H4 (cell line): ENCODE results near the gene FNDC3B. TPM values are rescaled to one million over a fixed set of nuclear protein-coding genes. Genes with fewer than 3 reads are reported as not detected.
A peak's percentile ranks its signal among the peaks of the same experiment; 100 is the strongest.

Source experiments
- DNase-seq: peaks from one replicate; pipeline ENCODE4 v3.0.0-alpha.2; 2015; ENCODE audit warnings: low spot score
- total RNA-seq: library from RNA; depleted of rRNA; stranded (reverse); fragments of >200 nt; shearing (Covaris generic); gene quantifications from 2 replicates; pipeline ENCODE4 v1.2.3, GENCODE V29; 2014

The FNDC3B gene
- total RNA-seq, 1 experiment from 2014 or later = 65.8 TPM

DNA sequence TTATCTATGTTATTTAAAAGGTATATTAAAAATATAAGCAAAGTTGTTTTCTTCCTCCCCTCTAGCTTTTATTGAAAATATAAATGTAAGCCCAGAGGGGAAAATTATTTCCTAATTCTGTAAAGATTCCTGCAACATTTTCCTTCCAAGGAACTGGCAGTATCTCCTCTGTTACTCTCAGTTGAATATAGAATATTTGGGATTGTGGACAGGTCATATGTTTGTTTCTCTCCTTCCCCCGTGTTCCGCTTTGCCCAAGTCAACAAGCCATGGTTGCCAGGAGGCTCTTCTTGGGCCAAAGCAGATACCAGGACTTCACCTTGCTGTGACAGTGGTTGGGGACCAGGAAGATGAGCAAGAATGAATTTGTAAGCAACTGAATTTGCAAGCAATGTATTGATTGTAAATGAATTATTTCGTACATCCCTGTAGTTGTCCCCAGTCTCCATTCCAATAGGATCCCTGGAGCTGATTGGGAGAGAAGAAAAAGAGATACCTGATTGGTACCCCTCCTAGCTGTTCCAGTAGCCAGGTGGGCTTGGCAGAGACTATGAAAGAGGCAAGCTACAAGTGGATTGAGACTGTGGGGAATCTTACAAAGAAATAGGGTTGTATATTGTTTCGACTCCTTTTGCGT is 130.8 kb downstream of the FNDC3B start:
- DNase-seq = no peak

DNA sequence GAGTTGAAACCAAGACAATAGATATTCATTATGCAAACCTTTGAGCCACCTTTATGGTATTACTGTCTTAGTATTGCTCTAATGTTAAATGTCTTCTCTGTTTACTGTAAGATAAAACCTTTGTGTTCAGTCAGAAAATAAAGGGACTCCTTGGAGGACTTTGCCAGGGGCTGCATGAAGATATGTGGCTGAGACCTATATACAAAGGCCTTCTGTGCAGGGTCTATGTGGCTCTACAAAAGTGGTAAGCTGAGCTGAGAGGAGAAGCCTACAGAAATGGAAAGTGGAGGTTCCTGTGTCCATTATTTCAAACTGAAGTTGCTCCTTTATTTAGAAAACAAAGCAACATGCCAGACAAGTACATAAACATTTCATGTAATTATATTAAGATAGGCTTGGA is 131.5 kb downstream of the FNDC3B start:
- no peak for DNase-seq

DNA sequence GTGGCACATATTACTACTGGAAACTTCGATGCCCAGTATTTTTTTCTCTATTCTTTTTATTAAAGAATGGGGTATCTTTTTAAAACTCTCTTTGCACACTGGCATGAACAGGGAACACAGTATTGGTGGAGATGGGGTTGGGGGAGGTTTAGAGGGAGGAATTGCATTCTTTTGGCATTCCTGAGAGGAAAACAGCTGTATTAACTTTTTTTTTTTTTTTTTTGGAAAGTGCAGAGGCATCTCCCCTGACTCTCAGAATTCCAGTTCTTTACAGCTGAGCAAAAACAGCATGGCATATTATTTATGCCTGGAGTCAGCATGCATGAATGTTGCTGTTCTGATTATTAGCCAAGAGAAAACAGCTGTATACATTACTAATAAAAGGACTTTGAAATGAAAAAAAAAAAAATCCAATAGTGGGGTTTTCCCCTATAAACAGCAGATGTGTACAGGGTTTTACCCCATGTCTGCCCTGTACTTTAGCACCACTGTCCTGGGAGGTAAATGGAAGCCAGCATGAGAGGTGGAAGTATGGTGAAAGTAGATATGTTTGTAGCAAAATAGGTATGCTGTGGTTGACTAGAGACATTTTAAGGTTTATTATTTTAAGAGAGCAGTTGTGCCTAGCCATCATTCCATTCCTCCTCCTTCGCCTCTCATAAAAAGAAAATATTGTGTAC is 132.2 kb downstream of the FNDC3B start:
- DNase-seq = no peak

DNA sequence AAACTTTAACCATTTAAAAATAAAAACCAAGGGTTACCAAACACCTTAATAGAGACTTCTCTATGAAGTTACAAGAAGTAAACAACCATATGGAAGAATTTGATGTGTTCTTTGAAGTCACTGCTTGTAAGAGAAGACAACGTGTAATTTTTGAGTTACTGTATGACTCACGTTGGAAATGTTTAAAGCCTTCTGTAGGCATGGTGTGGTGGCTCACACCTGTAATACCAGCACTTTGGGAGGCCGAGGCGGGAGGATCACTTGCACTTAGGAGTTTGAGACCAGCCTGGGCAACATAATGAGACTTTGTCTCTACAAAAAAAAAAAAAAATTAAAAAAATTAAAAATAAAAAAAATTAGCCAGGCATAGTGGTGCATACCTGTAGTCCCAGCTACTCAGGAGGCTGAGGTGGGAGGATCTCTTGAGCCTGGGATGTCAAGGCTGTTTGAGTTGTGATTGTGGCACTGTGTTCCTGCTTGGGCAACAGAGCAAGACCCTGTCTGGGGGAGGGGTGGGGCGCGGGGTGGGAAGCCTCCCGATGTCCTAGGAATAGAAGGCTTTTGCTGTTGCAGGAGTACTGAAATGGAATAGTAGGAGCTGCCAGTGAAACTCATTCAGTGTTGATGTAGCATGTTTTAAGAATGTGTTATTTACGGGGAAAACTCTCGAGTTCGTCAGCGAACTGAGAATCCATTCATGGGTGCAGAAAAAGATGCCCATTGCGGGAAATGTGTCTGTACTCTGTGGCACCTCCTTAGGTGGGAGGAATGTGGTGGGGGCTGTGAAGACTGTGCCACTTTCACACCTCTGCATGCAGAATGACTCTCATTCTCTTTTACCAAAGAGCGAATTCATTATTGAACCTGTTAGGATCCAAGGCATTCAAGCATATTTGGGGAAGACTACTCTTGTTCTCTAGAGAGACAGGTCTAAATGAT is 134.2 kb downstream of the FNDC3B start:
- no peak for DNase-seq

DNA sequence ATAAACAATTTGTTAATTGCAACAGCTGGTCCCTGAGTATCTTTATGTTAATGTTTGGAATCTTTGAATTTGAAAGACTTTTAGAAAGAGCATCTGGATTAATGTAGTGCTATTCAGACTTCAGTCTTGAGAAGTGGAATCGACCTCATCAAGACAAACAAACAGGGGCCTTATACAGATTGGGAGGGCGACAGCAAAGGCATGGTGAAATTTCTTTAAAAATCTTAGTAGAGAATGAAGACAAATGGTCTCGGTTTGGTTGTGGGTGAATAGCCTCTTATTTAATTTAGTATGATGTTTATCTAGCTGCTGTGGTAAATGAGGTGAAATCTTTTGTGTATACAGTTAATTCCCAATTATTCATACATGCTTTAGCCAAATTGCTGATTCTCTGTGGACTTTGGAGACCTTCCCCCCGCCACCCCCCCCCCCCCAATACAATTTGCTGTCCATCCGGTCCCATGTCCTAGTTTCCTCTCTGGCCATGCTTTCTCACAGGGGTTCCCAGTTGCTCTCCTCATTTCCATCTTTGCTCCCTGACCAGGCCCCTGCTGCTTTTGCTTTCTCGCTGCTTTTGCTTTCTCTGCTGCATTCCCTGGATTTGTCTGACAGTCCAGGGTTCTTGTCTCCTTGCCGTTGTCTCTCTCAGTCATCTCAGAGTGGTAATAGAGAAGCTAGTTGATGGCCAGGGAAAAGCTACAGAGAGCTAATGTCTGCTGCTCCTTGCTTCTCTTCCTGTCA is 135.3 kb downstream of the FNDC3B start:
- DNase-seq = peak; percentile 52

DNA sequence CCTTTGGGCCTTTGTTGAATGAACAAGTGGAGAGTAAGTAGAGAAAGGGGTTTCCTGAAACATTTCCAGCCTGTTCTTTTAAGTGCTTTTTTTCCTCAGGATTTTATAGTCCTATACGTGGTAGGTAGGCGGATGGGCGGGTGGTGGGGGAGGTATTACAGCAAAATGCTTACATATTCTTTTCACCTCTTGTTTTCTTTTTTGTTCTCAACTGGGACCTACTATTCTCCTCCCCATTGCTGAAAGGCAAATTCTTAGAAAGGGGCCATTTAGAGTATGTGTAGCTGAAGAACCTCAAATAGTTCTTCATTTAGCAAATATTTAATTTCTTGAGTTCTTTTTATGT is 135.8 kb downstream of the FNDC3B start:
- no peak for DNase-seq

DNA sequence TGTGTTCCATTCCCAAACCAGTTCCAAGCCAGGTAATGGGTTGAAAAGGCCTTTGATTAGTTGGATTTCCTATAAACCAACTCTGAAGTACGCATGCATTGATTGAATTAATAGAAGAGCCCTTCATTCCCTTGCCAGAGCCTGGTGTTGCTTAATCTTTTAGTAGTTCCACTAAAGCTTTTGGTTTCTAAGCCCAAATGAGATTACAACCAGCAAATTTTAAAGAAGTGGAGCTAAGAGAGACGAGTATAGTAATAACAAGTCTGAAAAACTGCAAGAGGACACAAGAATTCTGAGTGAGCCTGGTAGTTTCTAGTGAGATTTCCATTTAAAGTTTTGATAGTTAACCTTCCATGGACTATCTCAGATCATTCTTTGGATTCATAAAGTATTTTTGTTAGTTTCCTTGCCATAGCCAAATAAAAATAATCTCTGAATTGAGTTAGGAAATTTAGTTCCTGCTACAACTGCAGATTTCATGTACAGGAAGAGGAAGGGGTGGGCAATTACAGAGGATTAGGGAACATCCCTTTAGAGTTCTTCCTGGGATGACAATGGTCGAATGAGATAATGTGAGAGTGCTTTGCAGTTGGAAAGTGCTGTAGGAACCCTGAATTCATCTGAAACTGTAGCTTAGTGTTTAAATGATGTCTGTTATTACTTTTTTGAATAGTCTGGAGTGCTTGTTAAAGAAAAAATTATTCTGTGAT is 136.8 kb downstream of the FNDC3B start:
- DNase-seq = no peak

DNA sequence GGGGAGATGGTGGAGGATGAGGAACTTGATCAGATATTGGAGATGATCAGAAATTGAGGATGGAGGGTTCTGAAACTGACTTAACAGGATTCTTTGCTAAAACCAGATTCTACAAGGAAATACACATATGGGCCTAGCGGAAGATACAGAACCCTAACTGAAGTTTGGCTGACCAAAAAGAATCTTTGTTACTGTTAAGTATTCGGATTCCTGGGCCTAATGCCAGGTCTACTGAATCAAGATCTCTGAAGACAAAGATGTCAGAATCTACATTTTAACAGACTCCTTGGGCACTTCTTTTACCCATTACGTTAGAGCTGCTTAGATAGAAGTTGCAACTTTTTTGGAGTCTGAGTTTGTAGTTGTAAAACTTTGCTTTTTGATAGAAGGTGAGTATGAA is 137.7 kb downstream of the FNDC3B start:
- DNase-seq = no peak

DNA sequence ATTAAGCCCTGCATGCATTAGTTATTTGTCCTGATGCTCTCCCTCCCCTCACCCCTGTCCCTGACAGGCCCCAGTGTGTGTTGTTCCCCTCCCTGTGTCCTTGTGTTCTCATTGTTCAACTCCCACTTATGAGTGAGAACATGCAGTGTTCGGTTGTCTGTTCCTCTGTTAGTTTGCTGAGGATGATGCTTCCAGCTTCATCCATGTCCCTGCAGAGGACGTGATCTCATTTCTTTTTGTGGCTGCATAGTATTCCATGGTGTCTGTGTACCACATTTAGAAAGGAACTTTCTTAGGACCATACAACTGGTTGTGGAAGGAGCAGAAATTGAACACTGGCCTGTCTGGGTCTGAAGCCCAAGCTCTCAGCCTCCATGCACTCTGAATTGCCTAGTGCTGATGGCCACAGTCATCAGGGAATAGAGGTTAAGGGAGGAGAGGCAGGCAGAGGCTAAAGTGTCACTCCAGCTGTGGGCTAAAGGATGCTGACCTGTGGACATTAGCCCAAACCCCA is 138.5 kb downstream of the FNDC3B start:
- no peak for DNase-seq

DNA sequence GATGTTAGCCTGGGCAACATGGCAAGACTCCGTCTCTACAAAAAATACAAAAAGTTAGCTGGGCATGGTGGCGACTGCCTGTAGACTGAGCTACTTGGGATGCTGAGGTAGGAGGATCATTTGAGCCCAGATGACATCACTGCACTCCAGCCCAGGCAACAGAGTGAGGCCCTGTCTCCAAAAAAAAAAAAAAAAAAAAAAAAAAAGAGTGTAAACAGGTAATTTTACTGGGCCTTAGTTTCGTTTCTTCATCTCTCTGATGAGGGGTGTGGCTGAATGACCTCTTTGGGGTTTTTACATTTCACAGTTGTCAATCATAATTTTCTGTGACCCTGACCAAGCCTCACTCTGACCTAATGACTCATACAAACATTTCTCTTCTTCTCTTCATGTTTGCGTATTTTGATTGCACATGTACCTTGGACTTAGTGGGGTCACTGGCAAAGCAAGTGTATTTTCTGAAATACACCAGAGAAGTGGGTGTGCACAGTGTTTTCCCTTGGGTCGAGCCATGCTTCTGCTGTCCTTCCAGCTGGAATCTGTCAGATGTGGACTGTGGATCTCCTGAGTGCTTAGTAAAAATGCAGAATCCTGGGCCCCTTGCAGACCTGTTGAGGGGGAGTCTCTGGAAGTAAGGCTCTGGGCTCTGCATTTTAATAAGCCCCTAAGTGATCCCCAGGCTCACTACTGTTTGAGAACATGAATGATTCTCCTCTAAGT is 140.5 kb downstream of the FNDC3B start:
- DNase-seq = no peak

DNA sequence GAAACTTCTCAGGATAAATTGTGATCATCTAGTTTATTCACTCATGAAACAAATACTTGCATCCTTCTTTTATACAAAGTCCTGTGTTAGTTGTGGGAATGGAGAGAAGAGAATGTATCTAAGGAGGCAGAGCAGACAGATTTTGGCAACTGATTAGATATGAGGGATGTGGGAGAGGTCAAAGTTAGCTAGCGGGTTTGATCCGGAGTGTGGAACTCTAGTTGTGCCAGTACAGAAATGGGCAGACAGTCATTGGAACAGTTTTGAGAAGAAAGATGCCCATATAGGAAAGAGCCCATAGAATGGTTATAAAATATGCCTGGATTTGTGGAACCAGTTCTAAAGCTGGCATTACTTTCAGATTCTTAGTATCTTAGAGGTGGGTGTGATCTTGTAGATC is 141.1 kb downstream of the FNDC3B start:
- no peak for DNase-seq

DNA sequence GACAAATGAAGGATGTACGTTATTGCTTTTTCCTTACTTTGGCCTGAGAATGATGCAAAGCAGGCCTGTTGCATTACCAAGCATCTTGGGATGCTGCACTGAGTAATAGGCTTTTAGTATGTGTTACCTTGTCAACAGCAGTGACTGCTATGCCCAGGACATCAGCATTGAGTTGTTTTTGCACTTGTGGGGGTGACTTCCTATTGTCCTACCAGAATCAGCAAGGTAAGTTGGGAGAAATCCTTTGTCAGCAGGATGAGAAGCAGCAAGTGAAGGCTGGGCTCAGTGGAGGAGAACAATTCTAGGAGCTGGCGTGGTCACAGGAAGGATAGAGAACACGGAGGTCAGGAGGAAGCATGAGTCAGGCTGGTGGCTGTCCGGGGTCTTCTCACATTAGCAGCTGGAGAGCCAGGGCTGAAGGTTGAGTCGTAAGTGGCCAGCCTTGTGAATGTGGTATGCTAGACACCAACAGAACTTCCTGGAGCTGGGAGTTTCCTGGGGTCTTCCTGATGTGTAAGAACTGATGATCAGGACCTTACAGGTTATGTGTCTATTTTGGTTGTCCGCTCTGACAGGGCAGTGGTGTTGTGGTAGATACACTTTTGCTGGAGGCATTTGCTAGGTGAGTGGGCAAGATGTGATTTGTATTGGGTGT is 142.7 kb downstream of the FNDC3B start:
- DNase-seq = no peak

DNA sequence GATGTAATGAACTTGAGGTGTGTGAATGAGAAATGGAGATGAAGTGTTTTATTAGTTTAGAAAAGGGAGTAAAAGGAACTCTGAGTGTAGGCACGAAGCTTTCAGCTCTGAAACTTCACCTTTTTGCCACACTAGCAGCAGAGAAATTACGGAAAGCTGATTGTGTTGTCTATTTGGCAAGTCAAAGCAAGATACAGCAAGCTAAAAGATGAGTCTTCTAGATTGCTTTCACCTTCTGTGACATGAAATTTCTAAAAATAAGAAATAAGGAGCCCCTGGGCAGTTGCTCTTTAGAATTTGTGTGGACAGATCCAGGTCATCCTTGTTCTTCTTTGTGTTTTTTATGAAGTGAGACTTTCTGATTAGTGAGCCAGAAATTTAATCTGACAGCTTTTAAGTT is 143.4 kb downstream of the FNDC3B start:
- no peak for DNase-seq

DNA sequence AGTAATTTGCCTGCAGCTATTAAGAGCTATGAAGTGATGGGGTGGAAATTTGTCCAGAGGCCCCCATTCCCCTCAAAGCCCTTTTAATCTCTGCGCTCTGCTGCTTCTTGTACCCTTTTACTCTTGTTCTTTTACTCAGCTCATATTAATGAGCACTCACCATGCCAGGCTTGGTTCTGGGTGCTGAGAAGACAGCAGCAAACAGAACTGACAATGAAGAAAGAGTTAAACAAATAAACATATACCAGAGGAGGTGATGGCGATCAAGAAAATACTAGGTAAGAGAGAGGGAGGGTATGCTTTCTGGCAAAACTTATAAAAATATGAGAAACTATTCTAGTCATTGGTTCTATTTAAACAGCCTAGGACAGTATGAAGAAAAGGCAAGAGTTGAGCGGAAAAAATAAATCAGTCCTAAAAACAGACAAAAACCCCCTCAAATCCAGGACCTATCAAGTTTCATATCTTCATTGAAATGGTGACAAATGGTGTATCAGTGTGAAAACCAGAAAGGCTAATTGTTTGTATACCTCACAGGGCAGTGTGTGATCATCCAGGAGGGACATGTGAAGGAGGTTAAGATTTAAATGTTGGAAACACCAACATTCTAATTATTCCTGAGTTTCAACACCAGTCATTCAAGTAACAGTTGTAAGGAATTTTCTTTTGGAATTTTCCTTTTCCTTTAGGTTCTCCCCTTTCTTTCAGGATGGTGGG is 144.9 kb downstream of the FNDC3B start:
- no peak for DNase-seq

DNA sequence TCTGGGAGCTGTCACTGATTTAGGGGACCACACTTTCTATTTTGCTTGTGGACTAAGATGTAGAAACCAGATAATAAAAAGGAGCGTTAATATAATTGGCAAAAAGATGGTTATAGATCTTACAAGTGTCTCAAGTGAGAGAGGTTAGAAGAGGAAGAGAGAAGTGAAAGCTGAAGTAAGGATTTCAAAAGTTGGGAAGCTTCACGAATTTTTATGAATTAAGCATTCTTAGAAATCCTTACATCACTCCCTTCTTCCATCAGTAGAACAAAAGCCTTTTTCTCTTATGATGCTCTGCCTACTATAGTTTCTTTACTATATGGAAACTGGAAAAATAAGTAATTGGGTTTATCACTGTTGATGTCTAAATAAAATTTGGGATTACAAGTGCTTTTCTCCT is 146.5 kb downstream of the FNDC3B start:
- no peak for DNase-seq

DNA sequence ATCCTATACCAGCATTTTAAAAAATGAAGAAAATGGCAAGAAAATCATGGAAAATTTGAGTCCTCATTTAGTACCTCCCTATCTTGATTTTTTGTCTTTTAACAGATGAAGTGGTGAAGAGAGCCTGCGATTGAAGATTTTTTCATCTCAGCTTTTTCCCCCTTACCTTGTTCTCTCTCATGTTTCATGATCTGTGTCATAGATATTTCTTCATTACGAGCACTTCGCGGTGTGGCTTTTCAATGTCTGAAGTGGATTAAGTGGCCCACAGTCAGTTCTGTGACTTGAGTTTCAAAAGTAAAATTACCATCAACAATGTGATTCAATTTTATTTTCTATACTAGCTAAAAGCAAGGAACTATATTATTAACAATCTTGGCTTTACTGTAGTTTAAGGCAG is 147.2 kb downstream of the FNDC3B start:
- DNase-seq = no peak

DNA sequence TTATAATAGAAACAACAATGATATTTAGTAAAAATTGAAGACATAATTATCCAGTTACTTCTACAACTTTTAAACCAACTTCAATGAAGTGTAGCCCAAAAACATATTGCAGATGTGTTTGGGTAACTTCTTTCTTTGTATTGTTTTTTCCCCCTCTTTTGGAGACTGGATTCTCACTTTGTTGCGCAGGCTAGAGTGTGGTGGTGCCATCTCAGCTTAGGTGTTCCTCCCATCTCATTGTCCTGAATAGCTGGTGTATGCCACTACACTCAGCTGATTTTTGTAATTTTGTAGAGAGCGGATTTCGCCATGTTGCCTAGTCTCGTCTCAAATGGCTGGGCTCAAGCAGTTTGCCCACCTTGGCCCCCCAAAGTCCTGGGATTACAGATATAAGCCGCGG is 148.1 kb downstream of the FNDC3B start:
- no peak for DNase-seq

DNA sequence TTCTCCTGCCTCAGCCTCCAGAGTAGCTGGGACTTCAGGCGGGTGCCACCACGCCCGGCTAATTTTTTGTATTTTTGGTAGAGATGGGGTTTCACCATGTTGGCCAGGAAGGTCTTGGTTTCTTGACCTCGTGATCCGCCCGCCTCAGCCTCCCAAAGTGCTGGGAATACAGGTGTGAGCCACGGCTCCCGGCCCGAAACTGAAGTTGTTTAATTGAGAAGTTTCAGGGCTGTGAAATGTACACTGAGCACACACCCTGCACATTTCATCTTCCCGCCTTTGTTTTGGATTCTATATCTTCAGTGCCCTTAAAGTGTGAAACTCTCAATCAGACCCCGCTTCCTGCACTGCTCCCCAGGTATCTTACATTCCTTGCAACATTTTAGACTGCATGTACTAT is 149.1 kb downstream of the FNDC3B start:
- no peak for DNase-seq

DNA sequence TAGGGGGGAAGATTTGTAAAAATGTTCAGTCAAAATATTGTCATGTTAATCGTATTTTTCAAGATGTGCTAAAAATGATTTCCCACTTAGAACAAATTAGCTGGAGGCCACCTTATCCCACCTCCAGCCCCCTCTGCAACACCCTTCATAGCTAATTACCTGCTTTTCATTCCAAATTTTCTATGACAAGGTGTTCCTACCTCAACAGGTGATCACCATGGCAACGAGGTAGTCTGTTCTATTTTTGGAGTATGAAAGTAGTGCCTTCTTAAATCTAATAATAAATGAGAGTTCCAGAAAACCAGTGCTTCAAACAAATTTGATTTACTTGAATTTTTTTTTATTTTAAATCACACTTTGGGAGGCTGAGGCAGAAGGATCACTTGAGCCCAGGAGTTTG is 149.8 kb downstream of the FNDC3B start:
- no peak for DNase-seq
